Right atrium auricular region (tissue), 2 donors: ENCODE results near the gene PRR33. TPM values are rescaled to one million over a fixed set of nuclear protein-coding genes. Genes with fewer than 3 reads are reported as not detected.
A peak's percentile ranks its signal among the peaks of the same experiment; 100 is the strongest.

Experiments
- DNase-seq: peaks from one replicate; pipeline ENCODE4 v3.0.0-alpha.2; 2019; ENCODE audit warnings: low spot score
- H3K27ac ChIP-seq, 2 donors: fragments of 200-600 bp; sonication (generic); 1 replicate in 1 of 2; 2 replicates in 1 of 2; pipeline ENCODE4 v1.5.1; 2016 to 2019
- H3K27me3 ChIP-seq, 2 donors: fragments of 200-600 bp; sonication (generic); one replicate each; pipeline versions ENCODE4 v1.5.1 to v1.6.0; 2017 to 2019
- H3K36me3 ChIP-seq: fragments of 200-600 bp; sonication (generic); one replicate; pipeline ENCODE4 v1.5.1; 2016
- H3K4me1 ChIP-seq, 2 donors: fragments of 200-600 bp; sonication (generic); one replicate each; pipeline versions ENCODE4 v1.5.1 to v1.6.0; 2017 to 2019
- H3K4me3 ChIP-seq, 2 donors: fragments of 200-600 bp; sonication (generic); 1 replicate in 1 of 2; 2 replicates in 1 of 2; pipeline ENCODE4 v1.5.1; 2017 to 2019; ENCODE audit warnings: mild to moderate bottlenecking in 1 of 2, moderate library complexity in 1 of 2
- H3K9me3 ChIP-seq, 2 donors: fragments of 200-600 bp; sonication (generic); one replicate each; pipeline ENCODE4 v1.5.1; 2019
- CTCF ChIP-seq, 2 donors: fragments of 200-600 bp; sonication (generic); IDR thresholded peaks; one replicate each; pipeline ENCODE4 v1.5.1; 2019; ENCODE audit warnings: antibody characterized with exemption in 2 of 2
- total RNA-seq, 2 donors: library from RNA; depleted of rRNA; stranded (reverse); fragments of >200 nt; gene quantifications; one replicate each; pipeline ENCODE4 v1.1.0, GENCODE V29; 2016

PRR33 gene
- total RNA-seq, 2 donors from 2014 or later = 0.33 TPM; not detected in 1

GRCh38 chr11:1923201-1923956 is 31.7 kb upstream of the PRR33 start:
- no peaks in the 10 kb centered on the region for H3K36me3 ChIP-seq
- peak overlapping the region in 1 of 2 donors; percentile 77 for H3K27ac ChIP-seq
- H3K4me3 ChIP-seq = no peak overlapping the region
- peaks cover 0 to 56% of the 10 kb centered on the region in 2 donors for H3K4me1 ChIP-seq
- H3K9me3 ChIP-seq = no peaks in the 10 kb centered on the region
- DNase-seq = no peak
- no peak for TF ChIP-seq CTCF (IDR thresholded peaks at IDR 0.05)
- H3K27me3 ChIP-seq = no peaks in the 10 kb centered on the region

GRCh38 chr11:1922481-1923081 is 30.9 kb upstream of the PRR33 start:
- Histone ChIP-seq H3K36me3 (no peaks in the 10 kb centered on the region), H3K4me1 (peaks cover 0 to 56% of the 10 kb centered on the region in 2 donors), H3K27ac (peak overlapping the region; percentile 68 to 77), H3K4me3 (no peak overlapping the region), H3K9me3 (no peaks in the 10 kb centered on the region), H3K27me3 (no peaks in the 10 kb centered on the region)
- DNase-seq = no peak
- no peak for TF ChIP-seq CTCF (IDR thresholded peaks at IDR 0.05)

GRCh38 chr11:1921574-1922141 is 30.0 kb upstream of the PRR33 start:
- Histone ChIP-seq H3K27ac (peak overlapping the region; percentile 68 to 77), H3K4me1 (peaks cover 0 to 56% of the 10 kb centered on the region in 2 donors), H3K36me3 (no peaks in the 10 kb centered on the region), H3K9me3 (no peaks in the 10 kb centered on the region), H3K27me3 (no peaks in the 10 kb centered on the region), H3K4me3 (no peak overlapping the region)
- TF ChIP-seq CTCF (IDR thresholded peaks at IDR 0.05) = no peak
- DNase-seq = peak; percentile 76

- Histone ChIP-seq H3K9me3 (no peaks in the 10 kb centered on the region), H3K27me3 (no peaks in the 10 kb centered on the region), H3K4me3 (peak overlapping the region in 1 of 2 donors; percentile 4), H3K36me3 (no peaks in the 10 kb centered on the region), H3K4me1 (peaks cover 0 to 59% of the 10 kb centered on the region in 2 donors), H3K27ac (peak overlapping the region; percentile 68 to 77)
- DNase-seq = no peak
- no peak for TF ChIP-seq CTCF (IDR thresholded peaks at IDR 0.05)
Measured at GRCh38 chr11:1920909-1921573, 29.3 kb upstream of the PRR33 start.

- H3K4me3 ChIP-seq = peak overlapping the region in 1 of 2 donors; percentile 4
- H3K4me1 ChIP-seq = peaks cover 0 to 59% of the 10 kb centered on the region in 2 donors
Measured at GRCh38 chr11:1920128-1920908, 28.6 kb upstream of the PRR33 start.

More at GRCh38 chr11:1920128-1920908, 28.6 kb upstream of the PRR33 start:
- no peak for TF ChIP-seq CTCF (IDR thresholded peaks at IDR 0.05)
- Histone ChIP-seq H3K9me3 (no peaks in the 10 kb centered on the region), H3K27me3 (no peaks in the 10 kb centered on the region), H3K27ac (peak overlapping the region; percentile 68 to 77), H3K36me3 (no peaks in the 10 kb centered on the region)
- DNase-seq = no peak
